Endodermal cell (in vitro differentiated cells): Measurements from ENCODE around the gene CYGB. TPM values are rescaled to one million over a fixed set of nuclear protein-coding genes. Genes with fewer than 3 reads are reported as not detected.

Experiments used
- DNase-seq: peaks from one replicate; pipeline ENCODE4 v3.0.0-alpha.2; 2017
- H3K27ac ChIP-seq: 2 replicates; pipeline ENCODE4 v1.5.1; 2013; ENCODE audit warnings: mild to moderate bottlenecking, low read depth, low read length, moderate library complexity
- H3K27me3 ChIP-seq: 2 replicates; pipeline ENCODE4 v1.6.1; 2013; ENCODE audit warnings: mild to moderate bottlenecking, low read length, moderate library complexity; ENCODE audit not compliant: insufficient read depth, control insufficient read depth, poor library complexity, severe bottlenecking
- H3K36me3 ChIP-seq: 2 replicates; pipeline ENCODE4 v1.7.0; 2013; ENCODE audit warnings: mild to moderate bottlenecking, low read length, moderate library complexity; ENCODE audit not compliant: control insufficient read depth, insufficient read depth
- H3K4me1 ChIP-seq: one replicate; pipeline ENCODE4 v1.7.0; 2013; ENCODE audit warnings: low read length; ENCODE audit not compliant: control insufficient read depth, insufficient read depth
- H3K4me3 ChIP-seq: 2 replicates; pipeline ENCODE4 v1.5.1; 2013; ENCODE audit warnings: mild to moderate bottlenecking, low read length, moderate library complexity
- H3K9ac ChIP-seq: 2 replicates; pipeline ENCODE4 v1.6.1; 2013; ENCODE audit warnings: mild to moderate bottlenecking, low read length, moderate library complexity; ENCODE audit not compliant: poor library complexity, severe bottlenecking; ENCODE audit errors: extremely low read depth
- H3K9me3 ChIP-seq: 2 replicates; pipeline ENCODE4 v1.6.1; 2013; ENCODE audit warnings: mild to moderate bottlenecking, low read length, moderate library complexity; ENCODE audit not compliant: control insufficient read depth
- H3K27ac Mint-ChIP-seq: 2 replicates; pipeline ENCODE4 v1.8.0; 2020; ENCODE audit warnings: mixed read lengths
- H3K27me3 Mint-ChIP-seq: 2 replicates; pipeline ENCODE4 v1.8.0; 2021; ENCODE audit warnings: mild to moderate bottlenecking, mixed read lengths; ENCODE audit not compliant: insufficient read depth
- H3K36me3 Mint-ChIP-seq: 2 replicates; pipeline ENCODE4 v1.8.0; 2020; ENCODE audit warnings: low read depth, mixed read lengths
- H3K4me1 Mint-ChIP-seq: 2 replicates; pipeline ENCODE4 v1.8.0; 2020; ENCODE audit warnings: mixed read lengths
- H3K4me3 Mint-ChIP-seq: 2 replicates; pipeline ENCODE4 v1.8.0; 2020; ENCODE audit warnings: mild to moderate bottlenecking, moderate library complexity, mixed read lengths
- H3K9me3 Mint-ChIP-seq: 2 replicates; pipeline ENCODE4 v1.8.0; 2020; ENCODE audit warnings: mild to moderate bottlenecking, mixed read lengths
- WGBS, 2 experiments: methylation state at CpG; one replicate each; pipeline versions ENCODE4 v1.1.5 to v1.1.7; 2013; ENCODE audit warnings: missing lambda C conversion rate in 2 of 2, mixed read lengths in 1 of 2; ENCODE audit not compliant: insufficient coverage in 1 of 2, insufficient read length in 1 of 2; 5-methylcytosine and 5-hydroxymethylcytosine counted together
- total RNA-seq, 2 donors: library from RNA; stranded (reverse); fragmentation: NEBNext Ultra II Directional in 1 of 2; extraction: Animal tissue kit (Norgen Biotek cat#: 25700) in 1 of 2; gene quantifications; 2 replicates in 1 of 2; 3 replicates in 1 of 2; pipeline ENCODE4 v1.2.1, GENCODE V29; 2021
- TF ChIP-seq, protein P1 (sequence below): fragments of 200-600 bp; sonication (generic); conservative IDR thresholded peaks from 2 replicates; pipeline ENCODE4 v1.5.0; 2021; ENCODE audit warnings: antibody characterized with exemption, mild to moderate bottlenecking

The CYGB gene
- total RNA-seq, 2 donors from 2014 or later: 2.0 to 3.4 TPM

- H3K4me3 Mint-ChIP-seq: no peak overlapping the region
- no peak overlapping the region for H3K27ac Mint-ChIP-seq
- H3K27me3 Mint-ChIP-seq: no peaks in the 10 kb centered on the region
- H3K36me3 Mint-ChIP-seq: peaks cover 23% of the 10 kb centered on the region
- no peak overlapping the region for H3K4me3 ChIP-seq
- peaks cover 17% of the 10 kb centered on the region for H3K36me3 ChIP-seq
- peak; percentile 66 for DNase-seq
- 61 to 73% methylated on average over 10 to 18 of the region's 18 CpGs for WGBS, 2 experiments
- H3K4me1 ChIP-seq: peaks cover 8% of the 10 kb centered on the region
- H3K9ac ChIP-seq: no peak overlapping the region
- peaks cover 27% of the 10 kb centered on the region for H3K4me1 Mint-ChIP-seq
- H3K27me3 ChIP-seq: no peaks in the 10 kb centered on the region
- TF ChIP-seq, protein P1, sequence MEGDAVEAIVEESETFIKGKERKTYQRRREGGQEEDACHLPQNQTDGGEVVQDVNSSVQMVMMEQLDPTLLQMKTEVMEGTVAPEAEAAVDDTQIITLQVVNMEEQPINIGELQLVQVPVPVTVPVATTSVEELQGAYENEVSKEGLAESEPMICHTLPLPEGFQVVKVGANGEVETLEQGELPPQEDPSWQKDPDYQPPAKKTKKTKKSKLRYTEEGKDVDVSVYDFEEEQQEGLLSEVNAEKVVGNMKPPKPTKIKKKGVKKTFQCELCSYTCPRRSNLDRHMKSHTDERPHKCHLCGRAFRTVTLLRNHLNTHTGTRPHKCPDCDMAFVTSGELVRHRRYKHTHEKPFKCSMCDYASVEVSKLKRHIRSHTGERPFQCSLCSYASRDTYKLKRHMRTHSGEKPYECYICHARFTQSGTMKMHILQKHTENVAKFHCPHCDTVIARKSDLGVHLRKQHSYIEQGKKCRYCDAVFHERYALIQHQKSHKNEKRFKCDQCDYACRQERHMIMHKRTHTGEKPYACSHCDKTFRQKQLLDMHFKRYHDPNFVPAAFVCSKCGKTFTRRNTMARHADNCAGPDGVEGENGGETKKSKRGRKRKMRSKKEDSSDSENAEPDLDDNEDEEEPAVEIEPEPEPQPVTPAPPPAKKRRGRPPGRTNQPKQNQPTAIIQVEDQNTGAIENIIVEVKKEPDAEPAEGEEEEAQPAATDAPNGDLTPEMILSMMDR: no peak
- H3K9me3 Mint-ChIP-seq: no peaks in the 10 kb centered on the region
- H3K9me3 ChIP-seq: no peaks in the 10 kb centered on the region
- H3K27ac ChIP-seq: no peak overlapping the region
These were observed 32.2 kb upstream of the CYGB start for GRCh38 chr17:76569607-76570279.

DNA sequence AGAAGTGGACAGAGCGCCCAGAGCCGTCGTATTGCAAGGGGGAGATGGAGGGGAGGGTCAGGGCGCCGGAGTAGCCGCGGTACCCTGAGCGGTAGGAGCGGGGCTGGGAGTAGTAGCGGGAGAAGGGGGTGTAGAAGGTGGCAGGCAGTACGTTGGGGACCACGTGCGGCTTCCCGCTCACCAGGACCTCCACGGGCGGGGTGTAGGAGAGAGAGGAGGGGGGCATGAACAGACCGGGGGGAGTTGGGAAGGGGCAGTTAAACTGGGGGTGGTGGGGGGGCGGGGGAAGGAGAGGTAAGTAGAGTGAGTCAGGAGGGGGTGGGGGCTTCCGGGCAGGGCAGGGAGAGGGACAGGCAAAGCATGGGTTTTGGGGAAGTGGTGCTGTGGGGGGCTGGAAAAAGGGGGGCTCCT is 31.3 kb upstream of the CYGB start:
- H3K27ac Mint-ChIP-seq: peak overlapping the region; percentile 26
- H3K4me3 ChIP-seq: no peak overlapping the region
- H3K36me3 ChIP-seq: peaks cover 23% of the 10 kb centered on the region
- H3K27ac ChIP-seq: no peak overlapping the region
- H3K9me3 ChIP-seq: no peaks in the 10 kb centered on the region
- DNase-seq: peak; percentile 63
- H3K9me3 Mint-ChIP-seq: no peaks in the 10 kb centered on the region
- peaks cover 8% of the 10 kb centered on the region for H3K4me1 ChIP-seq
- H3K9ac ChIP-seq: no peak overlapping the region
- H3K27me3 ChIP-seq: no peaks in the 10 kb centered on the region
- H3K36me3 Mint-ChIP-seq: peaks cover 28% of the 10 kb centered on the region
- H3K4me3 Mint-ChIP-seq: no peak overlapping the region
- H3K27me3 Mint-ChIP-seq: no peaks in the 10 kb centered on the region
- peaks cover 27% of the 10 kb centered on the region for H3K4me1 Mint-ChIP-seq
- 67 to 81% methylated on average over 3 to 18 of the region's 19 CpGs for WGBS, 2 experiments
- TF ChIP-seq, protein P1: no peak

GRCh38 chr17:76567634-76568432 is 30.3 kb upstream of the CYGB start:
- WGBS, 2 experiments: 87 to 88% methylated on average over 11 to 13 of the region's 14 CpGs

More at GRCh38 chr17:76567634-76568432, 30.3 kb upstream of the CYGB start:
- Mint-ChIP-seq H3K27ac (peak overlapping the region; percentile 82), H3K4me1 (peaks cover 27% of the 10 kb centered on the region), H3K36me3 (peaks cover 35% of the 10 kb centered on the region), H3K9me3 (no peaks in the 10 kb centered on the region), H3K27me3 (no peaks in the 10 kb centered on the region), H3K4me3 (no peak overlapping the region)
- no peak overlapping the region for H3K9ac ChIP-seq
- peaks cover 26% of the 10 kb centered on the region for H3K36me3 ChIP-seq
- peaks cover 8% of the 10 kb centered on the region for H3K4me1 ChIP-seq
- TF ChIP-seq, protein P1: no peak
- H3K27ac ChIP-seq: no peak overlapping the region
- H3K4me3 ChIP-seq: no peak overlapping the region
- H3K27me3 ChIP-seq: no peaks in the 10 kb centered on the region
- no peaks in the 10 kb centered on the region for H3K9me3 ChIP-seq
- peak; percentile 72 for DNase-seq
